VCaP (cell line): Measurements from ENCODE around the gene TSPAN31.

Experiments used
- H3K27ac ChIP-seq: fragments of 450-650 bp; 2 replicates; pipeline ENCODE4 v1.5.1; 2017
- CTCF ChIP-seq: fragments of 450-650 bp; conservative IDR thresholded peaks from 2 replicates; pipeline ENCODE4 v1.5.1; 2017; ENCODE audit warnings: mild to moderate bottlenecking, moderate library complexity

TSPAN31 gene

DNA sequence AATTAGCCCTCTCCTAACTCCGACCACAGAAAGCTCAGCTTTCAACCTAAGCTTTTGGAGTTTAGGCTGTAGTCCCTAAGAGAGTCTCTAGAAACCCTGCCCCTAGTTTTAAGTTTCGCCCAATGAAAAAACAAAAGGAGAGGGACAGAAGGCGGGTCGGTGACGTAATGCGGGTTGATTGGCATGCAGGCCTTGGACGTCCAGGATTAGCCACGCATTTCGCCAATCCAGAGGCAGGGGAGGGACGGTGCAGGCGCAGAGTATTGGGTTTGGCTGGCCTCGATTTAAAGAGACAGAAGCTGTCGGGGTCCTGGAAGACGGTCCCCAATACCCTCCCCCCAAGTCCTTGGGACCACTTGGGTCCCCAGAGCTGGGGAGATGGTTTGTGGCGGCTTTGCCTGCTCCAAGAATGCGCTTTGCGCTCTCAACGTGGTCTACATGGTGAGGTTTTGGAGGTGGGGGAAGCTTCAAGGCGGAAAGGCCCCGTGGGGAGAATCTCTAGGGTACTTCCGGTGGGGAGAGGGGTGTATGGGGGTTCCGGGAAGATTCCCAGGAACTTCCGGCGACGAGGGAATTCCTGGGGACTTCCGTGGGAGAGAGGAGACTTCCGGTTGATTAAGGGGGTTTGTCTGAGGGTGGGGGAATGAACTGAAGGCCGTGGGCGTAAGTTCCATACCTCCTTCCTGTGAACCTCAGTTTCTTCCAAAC lies at the start of gene TSPAN31:
TSS of gene TSPAN31 (plus strand) at position 263 of the 708 bp plus-strand sequence. CDS start at position 379, 116 bp downstream.
- TF ChIP-seq CTCF: no peak

DNA sequence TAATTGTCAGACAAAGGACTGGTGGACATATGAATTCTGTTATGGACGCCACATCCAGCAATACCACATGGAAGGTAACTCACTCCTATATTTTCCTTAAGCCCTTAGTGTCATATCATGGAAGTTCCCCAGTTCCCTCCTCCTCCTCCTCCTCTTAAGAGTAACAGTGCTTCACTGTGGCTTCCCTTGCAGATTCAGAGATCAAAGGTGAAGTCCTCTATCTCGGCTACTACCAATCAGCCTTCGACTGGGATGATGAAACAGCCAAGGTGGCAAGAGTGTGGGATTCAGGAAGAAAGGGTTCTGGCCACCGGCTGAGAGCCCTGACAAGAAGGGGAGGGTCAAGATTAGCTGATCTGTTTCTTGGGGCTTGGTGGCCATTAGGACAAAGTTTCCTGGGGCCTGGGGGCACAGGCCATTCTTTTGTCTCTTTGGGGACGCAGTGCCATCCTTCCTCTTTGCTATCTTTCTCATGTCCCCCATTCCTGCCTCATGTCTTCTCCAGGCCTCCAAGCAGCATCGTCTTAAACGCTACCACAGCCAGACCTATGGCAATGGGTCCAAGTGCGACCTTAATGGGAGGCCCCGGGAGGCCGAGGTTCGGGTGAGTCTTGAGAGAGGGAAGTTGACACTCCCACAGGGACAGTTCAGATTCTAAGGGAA lies 48.9 kb upstream of the TSPAN31 start:
- TF ChIP-seq CTCF: no peak
- no peak overlapping the region for H3K27ac ChIP-seq

More for the DNA sequence above, at the start of gene TSPAN31:
- peak within 1 kb of the TSS; percentile 85 for H3K27ac ChIP-seq

- H3K27ac ChIP-seq: no peak overlapping the region
- TF ChIP-seq CTCF: no peak
Observed at GRCh38 chr12:57697076-57697475, 47.8 kb upstream of the TSPAN31 start.

- TF ChIP-seq CTCF: no peak
- H3K27ac ChIP-seq: no peak overlapping the region
Observed at GRCh38 chr12:57698414-57698813, 46.4 kb upstream of the TSPAN31 start.

GRCh38 chr12:57700317-57700716 lies 44.5 kb upstream of the TSPAN31 start:
- H3K27ac ChIP-seq: no peak overlapping the region
- no peak for TF ChIP-seq CTCF

DNA sequence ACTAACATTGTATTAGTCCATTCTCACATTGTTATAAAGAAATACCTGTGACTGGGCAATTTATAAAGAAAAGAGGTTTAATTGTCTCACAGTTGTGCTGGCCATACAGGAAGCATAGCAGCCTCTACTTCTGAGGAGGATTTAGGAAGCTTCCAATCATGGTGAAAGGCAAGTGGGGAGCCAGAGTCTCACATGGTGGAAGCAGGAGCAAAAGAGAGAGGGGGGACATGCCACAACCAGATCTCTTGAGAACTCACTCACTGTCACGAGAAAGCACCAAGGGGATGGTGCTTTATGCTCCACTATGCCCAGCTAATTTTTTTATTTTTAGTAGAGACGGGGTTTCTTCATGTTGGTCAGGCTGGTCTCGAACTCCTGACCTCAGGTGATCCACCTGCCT lies 37.6 kb upstream of the TSPAN31 start:
- H3K27ac ChIP-seq: no peak overlapping the region
- no peak for TF ChIP-seq CTCF

DNA sequence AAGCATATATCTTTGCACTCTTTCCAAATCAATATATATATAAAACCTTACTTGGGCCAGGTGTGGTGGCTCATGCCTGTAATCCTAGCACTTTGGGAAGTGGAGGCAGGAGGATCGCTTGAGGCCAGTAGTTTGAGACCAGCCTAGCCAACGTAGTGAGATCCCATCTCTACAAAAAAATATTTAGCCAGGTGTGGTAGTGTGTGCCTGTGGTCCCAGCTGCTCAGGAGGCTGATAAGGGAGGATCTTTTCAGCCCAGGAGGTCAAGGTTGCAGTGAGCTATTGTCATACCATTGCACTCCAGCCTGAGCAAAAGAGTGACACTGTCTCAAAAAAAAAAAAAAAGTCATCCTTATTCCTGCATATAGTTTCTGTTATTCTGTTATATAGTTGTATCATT lies 36.5 kb upstream of the TSPAN31 start:
- no peak for TF ChIP-seq CTCF

More for the DNA sequence above, 36.5 kb upstream of the TSPAN31 start:
- no peak overlapping the region for H3K27ac ChIP-seq
